ENCODE data around the gene RORC. TPM values are rescaled to one million over a fixed set of nuclear protein-coding genes. Genes with fewer than 3 reads are reported as not detected.

RORC gene
- total RNA-seq, 1 donor from 2014 or later: not detected

GRCh38 chr1:151849126-151849525 is 17.5 kb upstream of the RORC start:
- Mint-ChIP-seq H3K9me3 (ENCODE audit: unreplicated experiment) (no peaks in the 10 kb centered on the region), H3K27ac (ENCODE audit: unreplicated experiment) (no peak overlapping the region), H3K36me3 (ENCODE audit: unreplicated experiment) (no peaks in the 10 kb centered on the region), H3K4me1 (ENCODE audit: low read depth, unreplicated experiment) (no peaks in the 10 kb centered on the region), H3K27me3 (ENCODE audit: unreplicated experiment) (peaks cover 9% of the 10 kb centered on the region), H3K4me3 (ENCODE audit: unreplicated experiment) (no peak overlapping the region)
- no peak for DNase-seq
- TF ChIP-seq CTCF (IDR thresholded peaks at IDR 0.05; ENCODE audit: partially characterized antibody, unreplicated experiment): no peak

- H3K36me3 Mint-ChIP-seq (ENCODE audit: unreplicated experiment): no peaks in the 10 kb centered on the region
- DNase-seq: no peak
- H3K27me3 Mint-ChIP-seq (ENCODE audit: unreplicated experiment): peaks cover 9% of the 10 kb centered on the region
- TF ChIP-seq CTCF (IDR thresholded peaks at IDR 0.05; ENCODE audit: partially characterized antibody, unreplicated experiment): no peak
- H3K9me3 Mint-ChIP-seq (ENCODE audit: unreplicated experiment): no peaks in the 10 kb centered on the region
- H3K27ac Mint-ChIP-seq (ENCODE audit: unreplicated experiment): no peak overlapping the region
- no peak overlapping the region for H3K4me3 Mint-ChIP-seq (ENCODE audit: unreplicated experiment)
- H3K4me1 Mint-ChIP-seq (ENCODE audit: low read depth, unreplicated experiment): no peaks in the 10 kb centered on the region
Measured at GRCh38 chr1:151847867-151848596, 16.4 kb upstream of the RORC start.

GRCh38 chr1:151846686-151847237 is 15.2 kb upstream of the RORC start:
- Mint-ChIP-seq H3K27me3 (ENCODE audit: unreplicated experiment) (peaks cover 8% of the 10 kb centered on the region), H3K4me3 (ENCODE audit: unreplicated experiment) (no peak overlapping the region)

GRCh38 chr1:151846062-151846568 is 14.5 kb upstream of the RORC start:
- Mint-ChIP-seq H3K4me1 (ENCODE audit: low read depth, unreplicated experiment) (no peaks in the 10 kb centered on the region), H3K9me3 (ENCODE audit: unreplicated experiment) (no peaks in the 10 kb centered on the region), H3K27ac (ENCODE audit: unreplicated experiment) (no peak overlapping the region), H3K27me3 (ENCODE audit: unreplicated experiment) (peaks cover 8% of the 10 kb centered on the region), H3K36me3 (ENCODE audit: unreplicated experiment) (no peaks in the 10 kb centered on the region), H3K4me3 (ENCODE audit: unreplicated experiment) (no peak overlapping the region)
- TF ChIP-seq CTCF (IDR thresholded peaks at IDR 0.05; ENCODE audit: partially characterized antibody, unreplicated experiment): no peak
- no peak for DNase-seq

More at GRCh38 chr1:151846686-151847237, 15.2 kb upstream of the RORC start:
- no peaks in the 10 kb centered on the region for H3K9me3 Mint-ChIP-seq (ENCODE audit: unreplicated experiment)
- no peak for DNase-seq
- H3K36me3 Mint-ChIP-seq (ENCODE audit: unreplicated experiment): no peaks in the 10 kb centered on the region
- no peaks in the 10 kb centered on the region for H3K4me1 Mint-ChIP-seq (ENCODE audit: low read depth, unreplicated experiment)
- TF ChIP-seq CTCF (IDR thresholded peaks at IDR 0.05; ENCODE audit: partially characterized antibody, unreplicated experiment): no peak
- H3K27ac Mint-ChIP-seq (ENCODE audit: unreplicated experiment): no peak overlapping the region

- Mint-ChIP-seq H3K27ac (ENCODE audit: unreplicated experiment) (no peak overlapping the region), H3K9me3 (ENCODE audit: unreplicated experiment) (no peaks in the 10 kb centered on the region), H3K4me1 (ENCODE audit: low read depth, unreplicated experiment) (no peaks in the 10 kb centered on the region), H3K36me3 (ENCODE audit: unreplicated experiment) (no peaks in the 10 kb centered on the region), H3K27me3 (ENCODE audit: unreplicated experiment) (peaks cover 18% of the 10 kb centered on the region), H3K4me3 (ENCODE audit: unreplicated experiment) (no peak overlapping the region)
- no peak for TF ChIP-seq CTCF (IDR thresholded peaks at IDR 0.05; ENCODE audit: partially characterized antibody, unreplicated experiment)
- DNase-seq: no peak
Measured at GRCh38 chr1:151843398-151843797, 11.8 kb upstream of the RORC start.
